Smooth muscle cell (in vitro differentiated cells): ENCODE data around the gene AAK1. TPM values are rescaled to one million over a fixed set of nuclear protein-coding genes. Genes with fewer than 3 reads are reported as not detected.
"Not testable (repeated sequence)": the region's sequence is repeated elsewhere in the genome, so short reads cannot be mapped to it uniquely, and the experiment has no call there.

ENCODE experiments used
- DNase-seq: peaks from one replicate; lab custom pipeline; 2025; ENCODE audit not compliant: unreplicated experiment; lab: John Stamatoyannopoulos, UW
- H2AFZ ChIP-seq: fragments of 200-600 bp; sonication (generic); 2 replicates; pipeline ENCODE4 v1.6.0; 2016; ENCODE audit warnings: antibody characterized with exemption, low read depth, mild to moderate bottlenecking
- H3F3A ChIP-seq: fragments of 200-600 bp; sonication (generic); 2 replicates; pipeline ENCODE4 v1.6.0; 2017; ENCODE audit warnings: antibody characterized with exemption, low read depth
- H3K27ac ChIP-seq: fragments of 200-600 bp; sonication (generic); 2 replicates; pipeline ENCODE4 v1.5.1; 2016; ENCODE audit warnings: low read depth, mild to moderate bottlenecking
- H3K27me3 ChIP-seq: fragments of 200-600 bp; sonication (generic); 2 replicates; pipeline ENCODE4 v1.6.1; 2016; ENCODE audit warnings: low read depth, mild to moderate bottlenecking
- H3K36me3 ChIP-seq: fragments of 200-600 bp; sonication (generic); 2 replicates; pipeline ENCODE4 v1.5.1; 2016; ENCODE audit warnings: low read depth
- H3K4me1 ChIP-seq: fragments of 200-600 bp; sonication (generic); 2 replicates; pipeline ENCODE4 v1.5.1; 2016; ENCODE audit warnings: low read depth
- H3K4me2 ChIP-seq: fragments of 200-600 bp; sonication (generic); 2 replicates; pipeline ENCODE4 v1.6.0; 2016; ENCODE audit warnings: mild to moderate bottlenecking
- H3K4me3 ChIP-seq: fragments of 200-600 bp; sonication (generic); 2 replicates; pipeline ENCODE4 v1.5.1; 2016; ENCODE audit warnings: mild to moderate bottlenecking
- H3K79me2 ChIP-seq: fragments of 200-600 bp; sonication (generic); 2 replicates; pipeline ENCODE4 v1.6.0; 2016; ENCODE audit warnings: low read depth, mild to moderate bottlenecking
- H3K9ac ChIP-seq: fragments of 200-600 bp; sonication (generic); 2 replicates; pipeline ENCODE4 v1.6.0; 2016; ENCODE audit warnings: low read depth
- H3K9me3 ChIP-seq: fragments of 200-600 bp; sonication (generic); replicated peaks from 2 replicates; pipeline ENCODE4 v1.5.1; 2016; ENCODE audit warnings: low read depth
- H4K20me1 ChIP-seq: fragments of 200-600 bp; sonication (generic); 2 replicates; pipeline ENCODE4 v1.6.0; 2016; ENCODE audit warnings: low read depth
- CTCF ChIP-seq: fragments of 200-600 bp; sonication (generic); IDR thresholded peaks from 2 replicates; pipeline ENCODE4 v1.5.1; 2017; ENCODE audit warnings: borderline replicate concordance, mild to moderate bottlenecking, antibody characterized with exemption; ENCODE audit not compliant: insufficient read depth, poor library complexity, severe bottlenecking
- WGBS: methylation state at CpG from one replicate; pipeline ENCODE4 v1.1.7; 2016; ENCODE audit warnings: low lambda C conversion rate; 5-methylcytosine and 5-hydroxymethylcytosine counted together
- polyA plus RNA-seq: library from polyadenylated mRNA; unstranded; fragments of >200 nt; fragmentation: Nextera tagmentation; extraction: Ambion mirVana; gene quantifications from 2 replicates; pipeline ENCODE4 v1.2.1, GENCODE V29; 2016
- total RNA-seq: library from RNA; depleted of rRNA; stranded (reverse); fragments of >200 nt; gene quantifications from 2 replicates; pipeline ENCODE4 v1.2.3, GENCODE V29; 2014

AAK1 gene
- total and polyA plus RNA-seq, 2 experiments from 2014 or later, result 26.9 to 47.7 TPM

- no peak overlapping the region for H3K27ac ChIP-seq
- no peaks in the 10 kb centered on the region for H3K9me3 ChIP-seq
- H3K4me2 ChIP-seq, result no peak overlapping the region
- H3K79me2 ChIP-seq, result peaks cover 89% of the 10 kb centered on the region
- TF ChIP-seq CTCF, result no peak
- H2AFZ ChIP-seq, result no peak overlapping the region
- H3K4me1 ChIP-seq, result peaks cover 4% of the 10 kb centered on the region
- H3K36me3 ChIP-seq, result no peaks in the 10 kb centered on the region
- H3F3A ChIP-seq, result peaks cover under 1% of the 10 kb centered on the region
- no peak overlapping the region for H3K4me3 ChIP-seq
- DNase-seq, result no peak
- H3K9ac ChIP-seq, result no peak overlapping the region
- H3K27me3 ChIP-seq, result no peaks in the 10 kb centered on the region
- peaks cover 95% of the 10 kb centered on the region for H4K20me1 ChIP-seq
These were observed 30.8 kb downstream of the AAK1 start for GRCh38 chr2:69612707-69613106.

- WGBS, result 93% methylated on average over 3 of the region's 3 CpGs
- Histone ChIP-seq H4K20me1 (peaks cover 95% of the 10 kb centered on the region), H3K4me2 (no peak overlapping the region)
These were observed 31.3 kb downstream of the AAK1 start for GRCh38 chr2:69612200-69612599.

GRCh38 chr2:69608109-69608508 is 35.4 kb downstream of the AAK1 start:
- no peak overlapping the region for H3K4me2 ChIP-seq
- WGBS, result 96% methylated on average over 2 of the region's 2 CpGs
- TF ChIP-seq CTCF, result no peak
- no peak overlapping the region for H3K9ac ChIP-seq
- no peak overlapping the region for H2AFZ ChIP-seq
- no peaks in the 10 kb centered on the region for H3K9me3 ChIP-seq
- no peak overlapping the region for H3K4me3 ChIP-seq
- DNase-seq, result no peak
- H3F3A ChIP-seq, result peaks cover 5% of the 10 kb centered on the region
- no peaks in the 10 kb centered on the region for H3K27me3 ChIP-seq
- H3K79me2 ChIP-seq, result peaks cover 85% of the 10 kb centered on the region
- no peak overlapping the region for H3K27ac ChIP-seq
- H3K4me1 ChIP-seq, result peaks cover 2% of the 10 kb centered on the region
- no peaks in the 10 kb centered on the region for H3K36me3 ChIP-seq
- H4K20me1 ChIP-seq, result peaks cover 92% of the 10 kb centered on the region

More at GRCh38 chr2:69612200-69612599, 31.3 kb downstream of the AAK1 start:
- no peaks in the 10 kb centered on the region for H3K9me3 ChIP-seq
- H3K4me3 ChIP-seq, result no peak overlapping the region
- H3K27ac ChIP-seq, result no peak overlapping the region
- H2AFZ ChIP-seq, result no peak overlapping the region
- H3K79me2 ChIP-seq, result peaks cover 89% of the 10 kb centered on the region
- H3F3A ChIP-seq, result no peaks in the 10 kb centered on the region
- no peak overlapping the region for H3K9ac ChIP-seq
- H3K36me3 ChIP-seq, result no peaks in the 10 kb centered on the region
- DNase-seq, result no peak
- no peaks in the 10 kb centered on the region for H3K27me3 ChIP-seq
- TF ChIP-seq CTCF, result no peak
- peaks cover 4% of the 10 kb centered on the region for H3K4me1 ChIP-seq

GRCh38 chr2:69606771-69607170 is 36.8 kb downstream of the AAK1 start:
- H3F3A ChIP-seq, H2AFZ ChIP-seq, H3K36me3 ChIP-seq, H3K27ac ChIP-seq, H3K4me2 ChIP-seq, H3K9me3 ChIP-seq, DNase-seq, H3K9ac ChIP-seq, H3K27me3 ChIP-seq, H3K4me3 ChIP-seq, H3K4me1 ChIP-seq: not testable (repeated sequence)
- peaks cover 90% of the 10 kb centered on the region for H4K20me1 ChIP-seq
- peaks cover 82% of the 10 kb centered on the region for H3K79me2 ChIP-seq
- 98% methylated on average over 7 of the region's 7 CpGs for WGBS
